Right lobe of liver (tissue), 6 donors: ENCODE data around the gene WWC2. TPM values are rescaled to one million over a fixed set of nuclear protein-coding genes. Genes with fewer than 3 reads are reported as not detected.

Experiments used
- ATAC-seq, 4 donors: fragments of 200-7000 bp; cut with Tn5 transposase; one replicate each; pipeline ENCODE4 v1.9.1; 2020; ENCODE audit warnings: mild to moderate bottlenecking in 4 of 4, moderate library complexity in 4 of 4
- DNase-seq, 3 donors: peaks; one replicate each; pipeline ENCODE4 v3.0.0-alpha.2; 2020
- H3K27ac ChIP-seq, 3 donors: fragments of 200-600 bp; one replicate each; pipeline ENCODE4 v1.8.0; 2022
- H3K27me3 ChIP-seq, 2 donors: fragments of 200-600 bp; one replicate each; pipeline ENCODE4 v1.8.0; 2022
- H3K36me3 ChIP-seq, 4 donors: fragments of 200-600 bp; sonication (generic) in 1 of 4; one replicate each; pipeline versions ENCODE4 v1.5.1 to v1.8.0; 2017 to 2022; ENCODE audit warnings: control low read depth in 1 of 4
- H3K4me1 ChIP-seq, 4 donors: fragments of 200-600 bp; sonication (generic) in 1 of 4; one replicate each; pipeline versions ENCODE4 v1.5.1 to v1.8.0; 2017 to 2022; ENCODE audit warnings: control low read depth in 1 of 4
- H3K4me3 ChIP-seq, 3 donors: fragments of 200-600 bp; one replicate each; pipeline ENCODE4 v1.8.0; 2022
- H3K9me3 ChIP-seq, 4 donors: fragments of 200-600 bp; sonication (generic) in 1 of 4; one replicate each; pipeline versions ENCODE4 v1.5.1 to v1.8.0; 2017 to 2022; ENCODE audit warnings: control low read depth in 1 of 4
- CTCF ChIP-seq, 4 donors: fragments of 200-600 bp in 3 of 4; fragments of 450-650 bp in 1 of 4; IDR thresholded peaks; one replicate each; pipeline versions ENCODE4 v1.5.1 to v1.8.0; 2016 to 2022; ENCODE audit warnings: antibody characterized with exemption in 4 of 4, mild to moderate bottlenecking in 2 of 4
- POLR2A ChIP-seq: fragments of 450-650 bp; IDR thresholded peaks from one replicate; pipeline ENCODE4 v1.6.1; 2017; ENCODE audit warnings: antibody characterized with exemption, mild to moderate bottlenecking
- WGBS: methylation state at CpG from one replicate; pipeline ENCODE4 v1.1.6; 2018; ENCODE audit warnings: low coverage, low lambda C conversion rate; ENCODE audit not compliant: insufficient coverage; ENCODE audit errors: missing lambda C conversion rate; 5-methylcytosine and 5-hydroxymethylcytosine counted together
- intact Hi-C, 2 donors: fragments of 100-400 bp; cut with DNase I; formaldehyde crosslinking; loops; one replicate each; pipeline versions ENCODE4 v1.11.2 to v1.14.1; 2022
- total RNA-seq, 6 experiments: library from RNA; depleted of rRNA in 2 of 6; stranded (reverse); fragments of >200 nt in 2 of 6; fragmentation: NEBNext Ultra II Directional in 3 of 6; extraction: Animal tissue kit (Norgen Biotek cat#: 25700) in 3 of 6; gene quantifications; one replicate each; pipeline versions ENCODE4 v1.1.0 to v1.2.4, GENCODE V29; 2016 to 2023
- donor health status: DM: no; HTN: yes; CAD: no.
- donor health status: DM: no; HTN: no; CAD: no.
- donor health status: DM: no; HTN: no; CAD: no.
- donor health status: DM: no; HTN: yes; CAD: no.
- donor health status: DM: no; HTN: yes; CAD: no.

WWC2 gene
- total RNA-seq, 6 experiments from 2014 or later, result 19.5 to 48.9 (median 34.4) TPM

- ATAC-seq (no peak), DNase-seq (no peak)
- intact Hi-C loops, result no loop called here
- H3K4me3 ChIP-seq, result no peak overlapping the region
- no peaks in the 10 kb centered on the region for H3K27me3 ChIP-seq
- no peak for TF ChIP-seq CTCF (IDR thresholded peaks at IDR 0.05)
- TF ChIP-seq POLR2A, result no peak
- H3K4me1 ChIP-seq, result no peaks in the 10 kb centered on the region
- H3K36me3 ChIP-seq, result no peaks in the 10 kb centered on the region
- WGBS, result 68% methylated on average over 3 of the region's 5 CpGs
- no peaks in the 10 kb centered on the region for H3K9me3 ChIP-seq
- no peak overlapping the region for H3K27ac ChIP-seq
Measured at GRCh38 chr4:183352546-183352945, 253.5 kb downstream of the WWC2 start.

GRCh38 chr4:183353557-183353956, 254.5 kb downstream of the WWC2 start:
- Histone ChIP-seq H3K36me3 (no peaks in the 10 kb centered on the region), H3K9me3 (no peaks in the 10 kb centered on the region), H3K4me1 (no peaks in the 10 kb centered on the region), H3K4me3 (no peak overlapping the region), H3K27me3 (no peaks in the 10 kb centered on the region), H3K27ac (no peak overlapping the region)
- no peak for TF ChIP-seq POLR2A
- no peak for TF ChIP-seq CTCF (IDR thresholded peaks at IDR 0.05)
- intact Hi-C loops, result no loop called here
- no peak for ATAC-seq
- 72% methylated on average over 5 of the region's 8 CpGs for WGBS
- DNase-seq, result no peak

GRCh38 chr4:183354219-183354618, 255.2 kb downstream of the WWC2 start:
- DNase-seq (no peak), ATAC-seq (peak; percentile 60 to 84 (median 69))
- 40% methylated on average over 8 of the region's 9 CpGs for WGBS
- Histone ChIP-seq H3K4me1 (no peaks in the 10 kb centered on the region), H3K27ac (no peak overlapping the region), H3K9me3 (no peaks in the 10 kb centered on the region), H3K27me3 (no peaks in the 10 kb centered on the region), H3K36me3 (no peaks in the 10 kb centered on the region), H3K4me3 (no peak overlapping the region)
- TF ChIP-seq POLR2A (no peak), CTCF (IDR thresholded peaks at IDR 0.05) (no peak)
- intact Hi-C loops, result no loop called here

- intact Hi-C loops, result no loop called here
- Histone ChIP-seq H3K9me3 (no peaks in the 10 kb centered on the region), H3K27me3 (no peaks in the 10 kb centered on the region), H3K36me3 (no peaks in the 10 kb centered on the region), H3K4me3 (no peak overlapping the region), H3K4me1 (no peaks in the 10 kb centered on the region), H3K27ac (no peak overlapping the region)
- 72% methylated on average over 4 of the region's 4 CpGs for WGBS
- DNase-seq (no peak), ATAC-seq (no peak)
- TF ChIP-seq CTCF (IDR thresholded peaks at IDR 0.05) (no peak), POLR2A (no peak)
Measured at GRCh38 chr4:183355405-183355804, 256.3 kb downstream of the WWC2 start.
